TTC549 (cell line): ENCODE measurements around the gene GPX1.
"Not testable (repeated sequence)": the region's sequence is repeated elsewhere in the genome, so short reads cannot be mapped to it uniquely, and the experiment has no call there.

ENCODE experiments used
- FAIRE-seq: peaks from 2 replicates; lab custom pipeline; 2012; peaks lifted over from hg19 to GRCh38; lab: Jason Lieb, UNC

GPX1 gene

DNA sequence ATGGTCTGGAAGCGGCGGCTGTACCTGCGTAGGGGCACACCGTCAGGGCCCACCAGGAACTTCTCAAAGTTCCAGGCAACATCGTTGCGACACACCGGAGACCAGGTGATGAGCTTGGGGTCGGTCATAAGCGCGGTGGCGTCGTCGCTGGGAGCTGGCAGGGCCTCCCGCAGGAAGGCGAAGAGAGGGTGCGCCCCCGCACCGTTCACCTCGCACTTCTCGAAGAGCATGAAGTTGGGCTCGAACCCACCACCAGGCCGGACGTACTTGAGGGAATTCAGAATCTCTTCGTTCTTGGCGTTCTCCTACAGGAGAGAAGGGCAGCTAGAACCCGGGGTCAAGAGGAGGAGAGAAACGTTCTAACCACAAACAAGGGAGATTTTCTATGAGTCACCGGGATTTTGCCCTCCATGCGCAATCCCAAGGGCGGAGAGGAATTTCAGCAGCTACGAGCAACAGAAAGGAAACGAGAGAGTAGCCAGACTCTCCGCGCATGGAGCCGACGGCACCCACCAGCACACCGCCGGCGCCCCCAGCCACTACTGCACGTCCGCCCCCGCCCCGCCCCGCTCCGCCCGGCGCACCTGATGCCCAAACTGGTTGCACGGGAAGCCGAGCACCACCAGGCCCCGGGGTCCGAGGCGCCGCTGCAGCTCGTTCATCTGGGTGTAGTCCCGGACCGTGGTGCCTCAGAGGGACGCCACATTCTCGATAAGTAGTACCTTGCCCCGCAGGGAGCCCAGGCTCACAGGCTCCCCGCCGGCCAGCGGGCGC, 523 bp downstream of the GPX1 start:
- not testable (repeated sequence) for FAIRE-seq

GRCh38 chr3:49357095-49357442, 1.1 kb downstream of the GPX1 start:
- FAIRE-seq, result not testable (repeated sequence)

DNA sequence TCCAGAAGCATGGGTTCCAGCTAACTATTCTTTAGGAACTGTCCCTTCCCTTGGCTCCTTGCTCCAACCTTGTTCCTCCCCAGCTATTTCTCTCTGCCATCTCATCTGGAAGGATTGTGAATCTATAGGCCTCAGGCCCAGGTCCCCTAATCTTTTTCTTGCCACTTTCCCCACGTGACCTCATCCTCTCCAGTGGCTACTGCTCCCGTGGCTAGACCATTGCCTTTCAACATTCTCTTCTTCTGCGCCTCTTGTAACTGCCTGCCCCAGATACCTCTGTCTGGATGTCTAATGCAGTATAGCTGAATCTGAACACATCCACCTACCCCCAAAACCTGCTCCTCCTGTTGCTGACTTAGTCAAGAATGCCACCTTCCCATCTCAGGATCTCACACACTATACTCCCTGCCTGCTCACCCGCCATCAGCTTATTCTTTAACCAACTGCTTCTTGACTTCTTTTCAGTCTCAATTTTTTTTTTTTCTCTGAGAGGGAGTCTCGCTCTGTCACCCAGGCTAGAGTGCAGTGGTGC, 5.2 kb downstream of the GPX1 start:
- FAIRE-seq, result no peak

DNA sequence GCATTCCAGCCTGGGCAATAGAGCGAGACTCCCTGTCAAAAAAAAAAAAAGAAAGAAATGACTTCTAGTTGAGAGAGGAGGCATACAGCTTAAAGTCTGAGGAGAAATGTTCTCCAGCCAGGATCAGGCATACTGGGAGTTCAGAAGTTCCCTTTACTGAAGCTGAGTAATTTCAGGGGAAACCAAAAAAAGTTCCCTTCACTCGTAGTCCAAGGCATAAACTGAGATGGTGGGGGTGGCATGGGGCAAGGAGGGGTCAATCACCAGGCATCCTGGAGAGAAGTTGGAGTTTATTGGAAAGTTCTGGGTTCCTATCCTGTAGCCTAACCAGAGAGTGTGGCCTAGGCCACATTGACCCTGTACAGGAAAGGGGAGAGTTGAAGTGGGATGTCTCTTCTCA, 5.9 kb downstream of the GPX1 start:
- no peak for FAIRE-seq

DNA sequence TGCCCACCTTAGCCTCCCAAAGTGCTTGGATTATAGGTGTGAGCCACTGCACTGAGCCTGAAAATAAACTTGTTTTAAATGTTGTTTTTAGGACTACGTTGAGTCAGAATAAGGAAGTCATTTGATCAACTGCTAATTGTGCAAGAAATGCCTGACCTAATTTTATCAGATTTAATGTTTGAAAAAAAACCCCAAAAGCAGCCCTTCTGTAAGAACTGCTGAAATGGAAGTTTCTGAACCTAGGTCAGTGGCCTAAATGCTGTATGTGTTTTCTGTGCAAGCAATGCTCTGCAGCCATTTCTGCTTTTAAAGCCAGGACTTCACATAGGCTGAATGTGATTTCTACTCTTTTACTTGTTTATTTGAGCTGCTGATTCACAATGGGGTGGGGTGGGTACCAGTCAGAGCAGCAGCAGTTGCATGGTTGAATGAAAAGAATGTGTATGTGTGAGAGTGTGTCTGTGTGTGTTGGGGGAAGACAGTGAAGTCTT, 6.6 kb downstream of the GPX1 start:
- no peak for FAIRE-seq

DNA sequence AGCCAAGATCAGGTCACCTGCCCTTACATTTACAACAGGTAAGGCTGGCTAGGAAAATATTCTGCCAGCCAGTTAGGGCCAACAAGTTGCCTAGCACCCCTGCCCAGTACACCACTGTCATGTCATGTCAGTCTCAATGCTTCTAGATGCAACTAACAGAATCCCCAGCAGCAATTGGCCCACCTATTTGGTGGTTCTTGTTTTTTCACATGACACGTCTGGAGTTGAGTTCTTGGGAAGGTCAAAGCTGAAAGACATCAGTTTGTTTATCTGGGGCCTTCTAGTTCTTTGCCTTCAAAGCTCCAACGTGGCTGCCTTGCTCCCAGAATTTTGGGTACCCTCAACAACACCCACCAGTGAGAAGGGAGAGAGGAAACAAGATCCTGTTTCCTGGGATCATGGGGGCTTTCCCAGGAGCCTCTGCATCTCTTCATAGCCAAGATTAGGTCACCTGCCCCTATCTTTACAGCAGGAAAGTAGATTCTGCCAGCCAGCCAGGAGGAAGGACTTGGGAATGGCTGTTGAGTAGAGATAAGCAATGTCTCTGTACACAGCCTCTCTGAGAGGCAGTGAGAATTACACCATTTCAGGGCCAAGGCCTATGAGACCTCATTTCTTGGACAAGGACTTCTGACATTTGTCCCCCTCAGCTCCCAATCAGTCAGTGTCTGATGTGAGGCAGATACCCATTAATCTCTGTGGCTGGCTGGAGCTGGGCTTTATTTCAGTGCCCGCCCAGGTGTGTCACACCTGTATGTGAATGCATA, 8.6 kb downstream of the GPX1 start:
- no peak for FAIRE-seq

GRCh38 chr3:49348361-49348760, 9.8 kb downstream of the GPX1 start:
- FAIRE-seq, result not testable (repeated sequence)

DNA sequence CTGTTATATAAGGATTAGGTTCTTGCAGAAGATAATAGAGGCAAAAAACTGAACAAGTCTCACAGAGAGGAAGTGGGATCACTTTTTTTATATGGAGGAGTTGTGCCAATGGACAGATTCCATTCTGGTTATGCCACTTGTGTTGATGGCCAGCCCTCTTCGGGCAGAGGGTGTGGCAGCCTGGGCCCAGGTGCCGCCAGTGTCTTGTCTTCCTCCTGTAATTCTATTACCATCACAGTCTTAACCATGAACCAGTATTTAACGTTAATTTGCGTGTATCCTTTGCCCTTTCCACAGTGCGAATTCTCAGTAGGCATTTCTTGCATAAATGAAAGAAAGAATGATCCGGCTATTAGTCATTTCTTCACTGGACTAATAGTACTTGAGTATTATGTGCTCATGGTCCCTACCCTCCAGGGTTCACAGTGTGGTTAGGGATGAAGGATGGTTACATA, 11.3 kb downstream of the GPX1 start:
- no peak for FAIRE-seq

DNA sequence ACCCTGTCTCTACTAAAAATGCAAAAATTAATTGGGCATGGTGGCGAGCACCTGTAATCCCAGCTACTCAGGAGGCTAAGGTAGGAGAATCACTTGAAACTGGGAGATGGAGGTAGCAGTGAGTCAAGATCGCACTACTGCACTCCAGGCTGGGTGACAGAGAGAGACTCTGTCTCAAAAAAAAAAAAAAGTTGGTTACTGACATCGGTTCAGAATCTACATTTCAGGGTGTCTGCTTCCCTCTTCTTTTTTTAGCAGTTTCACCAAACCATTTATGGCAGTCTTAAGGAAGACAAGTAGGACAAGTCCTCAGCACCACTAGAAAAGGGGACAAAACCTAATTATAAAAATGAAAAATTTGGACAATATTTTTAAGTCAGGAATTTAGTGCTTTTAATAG, 15.0 kb downstream of the GPX1 start:
- FAIRE-seq, result no peak

- no peak for FAIRE-seq
These were observed 16.2 kb downstream of the GPX1 start for GRCh38 chr3:49341996-49342395.

DNA sequence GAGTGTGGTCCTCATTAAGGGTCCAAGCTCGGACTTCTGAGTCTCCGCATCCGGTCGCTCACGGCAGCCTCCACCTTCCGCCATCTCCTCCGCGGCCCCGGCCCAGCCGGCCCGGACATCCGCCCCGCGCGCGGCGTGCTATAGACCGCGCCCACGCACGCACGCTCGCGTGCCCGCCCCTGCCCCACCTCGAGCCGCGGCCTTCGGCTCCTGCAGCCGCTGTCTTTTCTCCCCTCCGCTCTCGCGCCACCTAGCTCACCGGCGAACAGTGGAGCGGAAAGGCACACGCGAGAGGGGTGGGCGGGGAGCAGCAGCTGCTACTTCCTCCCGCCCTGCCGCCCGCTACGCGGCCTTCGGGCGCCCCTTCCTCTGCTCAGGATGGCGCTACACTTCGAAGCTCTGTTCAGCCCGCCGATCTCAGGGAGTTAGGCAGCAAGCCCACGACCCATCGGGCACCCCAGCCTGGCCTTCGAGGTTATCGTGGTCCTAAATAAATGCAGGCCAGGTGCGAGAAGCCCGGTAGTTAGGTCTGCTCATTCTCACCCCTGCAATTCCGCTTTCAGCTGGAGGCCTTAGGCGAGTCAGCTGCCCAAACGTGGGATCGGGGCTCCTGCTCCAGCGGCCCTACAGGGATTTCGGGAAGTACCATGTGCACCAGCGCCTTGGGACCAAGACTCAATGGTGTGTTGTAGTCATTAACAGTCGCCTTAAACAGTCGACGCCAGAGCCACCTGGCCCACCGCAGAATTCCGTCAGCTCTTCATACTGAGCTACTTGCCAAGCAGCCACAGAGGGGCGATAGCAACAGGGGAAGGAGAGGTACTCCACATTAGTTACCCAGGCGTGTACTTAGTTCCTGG, 18.0 kb downstream of the GPX1 start, which contains the start of gene USP4:
TSS of gene USP4 (minus strand) at position 113 of the 860 bp plus-strand sequence. CDS start at position 84, 29 bp downstream.
- no peak for FAIRE-seq

GRCh38 chr3:49339581-49339940, 18.6 kb downstream of the GPX1 start:
- FAIRE-seq, result no peak

DNA sequence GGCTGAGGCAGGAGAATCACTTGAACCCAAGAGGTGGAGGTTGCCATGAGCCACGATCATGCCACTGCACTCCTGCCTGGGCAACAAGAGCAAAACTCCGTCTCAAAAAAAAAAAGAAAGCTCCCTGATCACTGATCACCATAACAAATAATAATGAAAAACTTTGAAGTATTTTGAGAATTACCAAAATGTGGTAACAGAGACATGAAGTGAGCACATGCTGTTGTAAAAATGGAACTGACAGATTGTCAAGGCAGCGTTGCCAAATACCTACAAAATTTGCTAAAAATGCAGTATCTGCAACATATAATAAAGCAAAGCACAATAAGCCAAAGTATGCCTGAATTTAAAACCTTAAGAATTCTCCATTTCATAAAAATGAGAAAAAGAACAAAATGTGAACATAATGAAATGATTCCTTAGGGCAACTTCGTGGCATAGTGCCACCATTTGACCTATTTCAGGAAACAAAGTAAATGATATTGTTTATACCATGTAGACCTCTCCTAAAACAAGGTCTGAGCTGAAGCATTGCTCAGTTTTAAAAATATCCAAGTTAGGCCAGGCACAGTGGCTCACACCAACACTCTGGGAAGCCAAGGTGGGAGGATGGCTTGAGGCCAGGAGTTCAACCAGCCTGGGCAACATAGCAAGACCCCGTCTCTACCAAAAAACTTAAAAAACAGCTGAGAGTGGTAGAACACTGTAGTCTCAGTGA, 24.1 kb downstream of the GPX1 start:
- FAIRE-seq, result no peak

DNA sequence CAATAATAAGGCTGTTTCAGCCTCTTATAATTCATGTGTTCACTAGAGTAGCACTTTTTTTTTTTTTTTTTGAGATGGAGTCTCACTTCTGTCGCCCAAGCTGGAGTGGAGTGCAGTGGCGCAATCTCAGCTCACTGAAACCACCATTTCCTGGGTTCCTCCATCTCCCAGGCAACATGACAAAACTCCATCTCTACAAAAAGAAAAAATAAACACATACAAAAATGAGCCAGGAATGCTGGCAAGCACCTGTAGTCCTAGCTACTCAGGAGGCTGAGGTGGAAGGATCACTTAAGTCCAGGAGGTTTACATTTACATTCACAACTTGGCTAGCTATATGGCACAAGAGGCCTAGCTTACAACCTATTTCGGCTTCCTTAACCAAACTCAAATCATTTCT, 25.1 kb downstream of the GPX1 start:
- FAIRE-seq, result no peak

GRCh38 chr3:49329186-49329585, 29.0 kb downstream of the GPX1 start:
- no peak for FAIRE-seq

DNA sequence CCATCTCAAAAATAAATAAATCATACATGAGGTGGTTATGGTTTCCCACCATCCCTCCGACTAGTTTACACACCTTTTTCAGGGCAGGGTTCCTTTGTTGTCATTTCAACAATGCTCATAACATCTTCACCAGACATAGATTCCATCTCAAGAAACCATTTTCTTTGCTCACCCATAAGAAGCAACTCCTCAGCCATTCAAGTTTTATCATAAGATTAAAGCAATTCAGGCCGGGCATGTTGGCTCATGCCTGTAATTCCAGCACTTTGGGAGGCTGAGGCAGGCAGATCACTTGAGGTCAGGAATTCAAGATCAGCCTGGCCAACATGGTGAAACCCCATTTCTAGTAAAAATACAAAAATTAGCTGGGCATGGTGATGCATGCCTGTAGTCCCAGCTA, 29.8 kb downstream of the GPX1 start:
- FAIRE-seq, result not testable (repeated sequence)

GRCh38 chr3:49327485-49327884, 30.7 kb downstream of the GPX1 start:
- no peak for FAIRE-seq

- no peak for FAIRE-seq
These were observed 33.4 kb downstream of the GPX1 start for GRCh38 chr3:49324768-49325167.

DNA sequence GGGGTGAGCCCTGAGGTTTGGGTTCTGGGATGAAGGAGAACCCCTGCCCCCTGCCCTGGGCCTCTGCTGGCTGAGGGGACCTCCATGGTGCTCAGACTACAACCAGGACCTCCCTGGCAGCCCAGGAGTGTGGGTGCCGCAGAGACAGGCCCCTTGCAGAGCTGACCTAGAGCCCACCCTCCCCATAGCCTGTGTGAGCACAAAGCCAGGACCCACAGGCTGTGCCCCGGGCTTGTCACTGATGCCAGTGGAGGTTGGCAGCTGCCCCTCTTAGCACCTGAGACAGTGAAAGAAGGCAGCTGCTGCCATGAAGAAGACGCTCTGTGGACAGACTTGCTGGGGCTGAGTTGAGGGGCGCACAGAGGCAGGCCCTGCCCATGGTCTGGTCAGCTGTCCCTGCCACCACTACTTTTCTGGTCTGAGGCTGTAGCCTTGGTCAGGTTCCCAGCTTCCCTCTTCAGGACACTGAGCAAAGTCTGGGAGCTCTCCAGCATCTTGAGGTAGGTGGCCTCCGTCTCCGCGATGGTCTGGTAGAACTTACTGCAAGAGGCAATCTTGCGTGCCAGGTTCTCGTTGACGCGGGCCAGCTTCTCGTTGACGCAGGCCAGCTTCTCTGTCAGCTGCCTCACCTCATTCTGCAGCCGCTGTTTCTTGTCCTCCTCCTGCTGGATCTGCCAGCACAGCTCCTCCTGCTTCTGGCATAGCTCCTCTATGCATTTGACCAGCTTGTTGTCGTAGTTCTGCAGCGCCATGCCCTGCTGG, 41.3 kb downstream of the GPX1 start:
- no peak for FAIRE-seq

DNA sequence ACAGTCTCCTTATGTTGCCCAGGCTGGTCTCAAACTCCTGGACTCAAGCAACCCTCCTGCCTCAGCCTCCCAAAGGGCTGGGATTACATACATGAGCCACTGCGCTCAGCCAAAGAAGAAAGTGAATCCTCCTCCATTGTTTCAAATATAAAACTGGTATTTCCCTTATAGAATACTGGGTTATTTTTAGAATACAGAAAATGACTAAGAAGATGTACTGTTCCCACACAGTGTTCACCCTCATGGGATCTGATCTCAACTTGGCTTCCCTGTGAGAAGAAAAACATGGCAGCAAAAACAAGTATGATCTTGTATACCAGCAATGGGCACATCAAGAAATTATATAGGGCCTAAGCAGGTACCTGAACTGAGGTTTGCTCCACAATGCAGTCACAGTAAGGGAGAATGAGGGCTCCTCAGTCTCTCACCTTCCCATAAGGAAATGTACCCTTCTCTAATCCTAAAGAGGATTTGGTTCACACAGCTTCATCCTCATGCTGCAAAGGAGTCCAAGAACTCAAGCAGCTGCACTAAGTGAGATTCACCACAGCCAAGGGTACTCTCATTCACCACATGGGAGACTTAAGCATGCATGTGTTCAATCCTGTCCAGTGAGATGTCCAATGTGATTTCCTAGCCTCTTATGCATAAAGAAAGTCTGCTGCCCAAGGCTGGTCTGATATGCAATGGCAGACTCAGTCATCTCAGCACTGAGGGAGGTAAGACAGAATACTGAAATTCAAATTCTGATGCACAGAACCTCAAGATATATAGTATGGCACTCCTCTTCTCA, 44.1 kb downstream of the GPX1 start:
- FAIRE-seq, result no peak
